CD14-positive monocyte (primary cell): ENCODE data around the gene MYH9. TPM values are rescaled to one million over a fixed set of nuclear protein-coding genes. Genes with fewer than 3 reads are reported as not detected.
A peak's percentile ranks its signal among the peaks of the same experiment; 100 is the strongest.
"Not testable (repeated sequence)": the region's sequence is repeated elsewhere in the genome, so short reads cannot be mapped to it uniquely, and the experiment has no call there.

Experiments
- DNase-seq, 3 donors: peaks; one replicate each; pipeline ENCODE4 v3.0.0-alpha.2; 2011 to 2022
- H2AFZ ChIP-seq: 2 replicates; pipeline ENCODE4 v1.6.0; 2012; ENCODE audit warnings: mild to moderate bottlenecking, low read depth, low read length, inconsistent platforms; ENCODE audit not compliant: insufficient read depth, poor library complexity, severe bottlenecking
- H3K27ac ChIP-seq, 2 donors: 1 replicate in 1 of 2; 2 replicates in 1 of 2; pipeline ENCODE4 v1.5.1; 2012 to 2013; ENCODE audit warnings: low read length in 2 of 2, control low read depth in 1 of 2, inconsistent platforms in 1 of 2, low read depth in 1 of 2, mild to moderate bottlenecking in 1 of 2
- H3K27me3 ChIP-seq, 2 donors: one replicate each; pipeline versions ENCODE4 v1.6.0 to v1.6.1; 2011 to 2013; ENCODE audit warnings: low read length in 2 of 2; ENCODE audit not compliant: control insufficient read depth in 2 of 2, insufficient read depth in 2 of 2
- H3K36me3 ChIP-seq, 2 donors: replicated peaks in 1 of 2; 1 replicate in 1 of 2; 2 replicates in 1 of 2; pipeline versions ENCODE4 v1.5.1 to v1.6.1; 2012 to 2013; ENCODE audit warnings: low read length in 2 of 2, control low read depth in 1 of 2, inconsistent platforms in 1 of 2, mild to moderate bottlenecking in 1 of 2; ENCODE audit not compliant: insufficient read depth in 2 of 2, control insufficient read depth in 1 of 2
- H3K4me1 ChIP-seq, 2 donors: 1 replicate in 1 of 2; 2 replicates in 1 of 2; pipeline versions ENCODE4 v1.5.1 to v1.6.1; 2012 to 2013; ENCODE audit warnings: low read length in 2 of 2, control low read depth in 1 of 2, inconsistent platforms in 1 of 2, mild to moderate bottlenecking in 1 of 2, moderate library complexity in 1 of 2; ENCODE audit not compliant: insufficient read depth in 2 of 2, control insufficient read depth in 1 of 2
- H3K4me2 ChIP-seq: replicated peaks from 2 replicates; pipeline ENCODE3; 2012; ENCODE audit warnings: low read length, moderate library complexity, mild to moderate bottlenecking; ENCODE audit not compliant: poor library complexity, severe bottlenecking; ENCODE audit errors: extremely low read depth
- H3K4me3 ChIP-seq, 3 experiments: fragments of 200-600 bp in 1 of 3; sonication (generic) in 1 of 3; replicated peaks in 1 of 3; 1 replicate in 2 of 3; 2 replicates in 1 of 3; pipeline ENCODE4 v1.5.1; 2011 to 2013; ENCODE audit warnings: low read length in 3 of 3, mild to moderate bottlenecking in 3 of 3, control low read depth in 2 of 3, low read depth in 2 of 3, inconsistent platforms in 1 of 3, moderate library complexity in 1 of 3
- H3K79me2 ChIP-seq: 2 replicates; pipeline ENCODE4 v1.6.0; 2012; ENCODE audit warnings: mild to moderate bottlenecking, control low read depth, inconsistent platforms, low read length, moderate library complexity; ENCODE audit not compliant: insufficient read depth
- H3K9ac ChIP-seq: 2 replicates; pipeline ENCODE4 v1.6.0; 2017; ENCODE audit warnings: low read length, mild to moderate bottlenecking; ENCODE audit not compliant: insufficient read depth, poor library complexity, severe bottlenecking
- H3K9me3 ChIP-seq, 2 donors: replicated peaks in 1 of 2; 1 replicate in 1 of 2; 2 replicates in 1 of 2; pipeline versions ENCODE4 v1.5.1 to v1.6.1; 2012 to 2013; ENCODE audit warnings: low read length in 2 of 2, control low read depth in 1 of 2; ENCODE audit not compliant: control insufficient read depth in 1 of 2, insufficient read depth in 1 of 2
- H4K20me1 ChIP-seq: 2 replicates; pipeline ENCODE4 v1.6.0; 2012; ENCODE audit warnings: mild to moderate bottlenecking, low read length, control low read depth, moderate library complexity; ENCODE audit not compliant: insufficient read depth
- H3K27ac Mint-ChIP-seq, 7 donors: one replicate each; pipeline ENCODE4 v1.8.0; 2020; ENCODE audit warnings: mild to moderate bottlenecking in 7 of 7, mixed read lengths in 7 of 7, moderate library complexity in 6 of 7, inconsistent platforms in 2 of 7
- H3K27me3 Mint-ChIP-seq, 3 donors: one replicate each; pipeline ENCODE4 v1.8.0; 2021 to 2022; ENCODE audit warnings: low read depth in 3 of 3, mild to moderate bottlenecking in 3 of 3, mixed read lengths in 3 of 3, moderate library complexity in 3 of 3, inconsistent platforms in 1 of 3
- H3K36me3 Mint-ChIP-seq, 2 donors: one replicate each; pipeline ENCODE4 v1.8.0; 2020; ENCODE audit warnings: mixed read lengths in 2 of 2, inconsistent platforms in 1 of 2, mild to moderate bottlenecking in 1 of 2
- H3K4me1 Mint-ChIP-seq: one replicate; pipeline ENCODE4 v1.8.0; 2020; ENCODE audit warnings: mild to moderate bottlenecking, mixed read lengths
- H3K4me3 Mint-ChIP-seq, 2 donors: one replicate each; pipeline ENCODE4 v1.8.0; 2020; ENCODE audit warnings: mild to moderate bottlenecking in 2 of 2, mixed read lengths in 2 of 2, moderate library complexity in 1 of 2
- H3K9me3 Mint-ChIP-seq, 7 donors: one replicate each; pipeline ENCODE4 v1.8.0; 2020 to 2022; ENCODE audit warnings: mixed read lengths in 7 of 7, mild to moderate bottlenecking in 6 of 7, moderate library complexity in 6 of 7, inconsistent platforms in 2 of 7
- CTCF ChIP-seq: fragments of 200-600 bp; IDR thresholded peaks from one replicate; pipeline ENCODE4 v1.8.0; 2022; ENCODE audit warnings: antibody characterized with exemption, mild to moderate bottlenecking
- WGBS: methylation state at CpG from one replicate; pipeline ENCODE4 v1.1.5; 2013; ENCODE audit warnings: missing lambda C conversion rate; ENCODE audit not compliant: insufficient coverage; 5-methylcytosine and 5-hydroxymethylcytosine counted together
- intact Hi-C, 2 donors: fragments of 100-400 bp; cut with micrococcal nuclease; formaldehyde crosslinking; loops; one replicate each; pipeline versions ENCODE4 v1.15.0 to v1.15.1; 2023
- polyA plus RNA-seq, 3 donors: library from polyadenylated mRNA; depleted of rRNA in 1 of 3; unstranded in 2 of 3; stranded (reverse) in 1 of 3; fragments of 300-500 nt in 2 of 3; fragments of >200 nt in 1 of 3; fragmentation: Illumina TruSeq in 2 of 3; gene quantifications; 1 replicate in 2 of 3; 2 replicates in 1 of 3; pipeline ENCODE4 v1.2.3, GENCODE V29; 2012 to 2021

Gene MYH9
- polyA plus RNA-seq, 3 donors, result 35.6 to 163 (median 79.5) TPM

GRCh38 chr22:36253523-36254490 is 134.0 kb downstream of the MYH9 start:
- intact Hi-C loops, result no loop called here
- no peaks in the 10 kb centered on the region for H4K20me1 ChIP-seq
- H3K79me2 ChIP-seq, result no peaks in the 10 kb centered on the region
- TF ChIP-seq CTCF, result no peak
- peak overlapping the region; percentile 69 for H3K9ac ChIP-seq
- Mint-ChIP-seq H3K4me3 (peak overlapping the region; percentile 91 to 96), H3K27me3 (peaks cover 0 to 3% (median 0%) of the 10 kb centered on the region in 3 donors), H3K9me3 (peaks cover 0 to 4% (median 0%) of the 10 kb centered on the region in 7 donors), H3K4me1 (peaks cover 39% of the 10 kb centered on the region), H3K27ac (peak overlapping the region; percentile 86 to 94 (median 91)), H3K36me3 (peaks cover 27 to 28% of the 10 kb centered on the region in 2 donors)
- H3K9me3 ChIP-seq, result no peaks in the 10 kb centered on the region
- peak overlapping the region; percentile 89 for H2AFZ ChIP-seq
- H3K27me3 ChIP-seq, result no peaks in the 10 kb centered on the region
- H3K27ac ChIP-seq, result peak overlapping the region; percentile 71 to 92
- peaks cover 0 to 14% of the 10 kb centered on the region in 2 donors for H3K36me3 ChIP-seq
- WGBS, result 55% methylated on average over 7 of the region's 7 CpGs
- DNase-seq, result no peak
- H3K4me3 ChIP-seq, result peak overlapping the region; percentile 60 to 96 (median 92)
- H3K4me1 ChIP-seq, result peaks cover 23 to 30% of the 10 kb centered on the region in 2 donors
- peak overlapping the region; percentile 85 for H3K4me2 ChIP-seq

- peak within 1 kb of the TSS; percentile 85 for H3K4me2 ChIP-seq
- Mint-ChIP-seq H3K9me3 (peaks cover 0 to 9% (median 0%) of the 10 kb centered on the region in 7 donors), H3K36me3 (peaks cover 18 to 20% of the 10 kb centered on the region in 2 donors), H3K4me3 (peak within 1 kb of the TSS; percentile 91 to 96), H3K27ac (peak within 1 kb of the TSS; percentile 86 to 94 (median 91)), H3K4me1 (peaks cover 31% of the 10 kb centered on the region), H3K27me3 (peaks cover 0 to 3% (median 0%) of the 10 kb centered on the region in 3 donors)
- H4K20me1 ChIP-seq, result no peaks in the 10 kb centered on the region
- H3K9me3 ChIP-seq, result no peaks in the 10 kb centered on the region
- H2AFZ ChIP-seq, result peak within 1 kb of the TSS; percentile 89
- WGBS, result 0% methylated on average over 7 of the region's 10 CpGs
- peak within 1 kb of the TSS; percentile 69 for H3K9ac ChIP-seq
- intact Hi-C loops, result no loop called here
- H3K79me2 ChIP-seq, result no peaks in the 10 kb centered on the region
- H3K36me3 ChIP-seq, result peaks cover 0 to 14% of the 10 kb centered on the region in 2 donors
- no peaks in the 10 kb centered on the region for H3K27me3 ChIP-seq
- H3K4me1 ChIP-seq, result peaks cover 17 to 23% of the 10 kb centered on the region in 2 donors
- DNase-seq, result peak; percentile 32 to 53 (median 51)
- TF ChIP-seq CTCF, result no peak
- H3K4me3 ChIP-seq, result peak within 1 kb of the TSS; percentile 60 to 96 (median 92)
- H3K27ac ChIP-seq, result peak within 1 kb of the TSS; percentile 71 to 92
These were observed 134.8 kb downstream of the MYH9 start, which contains the start of gene APOL1 for GRCh38 chr22:36252754-36253522. TSS of gene APOL1 (plus strand) at chr22:36253133. CDS start at chr22:36254956, 1,823 bp downstream.

GRCh38 chr22:36251979-36252608 is 135.7 kb downstream of the MYH9 start:
- DNase-seq, H4K20me1 ChIP-seq, H3K27me3 Mint-ChIP-seq, H3K4me3 ChIP-seq, H3K4me2 ChIP-seq, H3K27me3 ChIP-seq, H3K9me3 Mint-ChIP-seq, H3K9ac ChIP-seq, H3K79me2 ChIP-seq, intact Hi-C loops, H3K9me3 ChIP-seq, H3K36me3 ChIP-seq: not testable (repeated sequence)
- Mint-ChIP-seq H3K27ac (peak overlapping the region in 4 of 7 donors; percentile 81 to 93 (median 89)), H3K36me3 (peaks cover 11 to 13% of the 10 kb centered on the region in 2 donors), H3K4me3 (peak overlapping the region in 1 of 2 donors; percentile 31), H3K4me1 (peaks cover 31% of the 10 kb centered on the region)
- H2AFZ ChIP-seq, result peak overlapping the region; percentile 89
- peaks cover 17 to 23% of the 10 kb centered on the region in 2 donors for H3K4me1 ChIP-seq
- peak overlapping the region in 1 of 2 donors; percentile 92 for H3K27ac ChIP-seq
- WGBS, result no CpG with 5 or more reads among the region's 7 CpGs
